Lung (tissue), 12 donors: Measurements from ENCODE around the gene HMCN2. TPM values are rescaled to one million over a fixed set of nuclear protein-coding genes. Genes with fewer than 3 reads are reported as not detected.

ENCODE experiments used
- ATAC-seq: fragments of 200-7000 bp; cut with Tn5 transposase; one replicate; pipeline ENCODE4 v1.9.1; 2020; ENCODE audit warnings: moderate number of reproducible peaks; ENCODE audit not compliant: insufficient read depth, low FRiP score
- DNase-seq, 3 donors: peaks; one replicate each; pipeline ENCODE4 v3.0.0-alpha.2; 2013 to 2017
- H3K27ac ChIP-seq, 2 donors: one replicate each; pipeline ENCODE4 v1.5.1; 2013; ENCODE audit warnings: mild to moderate bottlenecking in 2 of 2, moderate library complexity in 2 of 2, control low read depth in 1 of 2, inconsistent platforms in 1 of 2, low read depth in 1 of 2, low read length in 1 of 2
- H3K27me3 ChIP-seq, 3 donors: one replicate each; pipeline ENCODE4 v1.5.1; 2013; ENCODE audit warnings: low read length in 2 of 3; ENCODE audit not compliant: control insufficient read depth in 3 of 3, insufficient read depth in 3 of 3
- H3K36me3 ChIP-seq, 4 donors: one replicate each; pipeline ENCODE4 v1.5.1; 2013; ENCODE audit warnings: low read length in 4 of 4, mild to moderate bottlenecking in 1 of 4, moderate library complexity in 1 of 4; ENCODE audit not compliant: control insufficient read depth in 4 of 4, insufficient read depth in 4 of 4
- H3K4me1 ChIP-seq, 5 donors: one replicate each; pipeline ENCODE4 v1.5.1; 2013; ENCODE audit warnings: low read length in 5 of 5, mild to moderate bottlenecking in 2 of 5, moderate library complexity in 1 of 5; ENCODE audit not compliant: control insufficient read depth in 5 of 5, insufficient read depth in 5 of 5
- H3K4me3 ChIP-seq: one replicate; pipeline ENCODE4 v1.5.1; 2013; ENCODE audit warnings: mild to moderate bottlenecking, control low read depth, moderate library complexity
- H3K9ac ChIP-seq, 2 donors: one replicate each; pipeline ENCODE4 v1.5.1; 2013; ENCODE audit warnings: low read length in 2 of 2, control low read depth in 1 of 2; ENCODE audit not compliant: insufficient read depth in 1 of 2
- H3K9me3 ChIP-seq, 4 donors: one replicate each; pipeline ENCODE4 v1.5.1; 2013; ENCODE audit warnings: low read length in 3 of 4, mild to moderate bottlenecking in 1 of 4, moderate library complexity in 1 of 4; ENCODE audit not compliant: control insufficient read depth in 4 of 4, insufficient read depth in 3 of 4
- CTCF ChIP-seq: IDR thresholded peaks from 2 replicates; pipeline ENCODE4 v1.5.1; 2012; ENCODE audit warnings: mild to moderate bottlenecking; ENCODE audit errors: control extremely low read depth, extremely low read depth
- WGBS, 2 donors: extraction: QIAGEN DNeasy Blood & Tissue Kit; methylation state at CpG; one replicate each; pipeline ENCODE4 v1.1.7; 2013; 5-methylcytosine and 5-hydroxymethylcytosine counted together
- polyA plus RNA-seq, 2 donors: library from polyadenylated mRNA; stranded (reverse); fragments of 200-250 nt; gene quantifications; one replicate each; pipeline ENCODE4 v1.2.1, GENCODE V29; 2013
- total RNA-seq, 2 donors: library from RNA; depleted of rRNA in 1 of 2; stranded (reverse); fragments of >200 nt in 1 of 2; gene quantifications; one replicate each; pipeline ENCODE4 v1.2.1, GENCODE V29; 2014 to 2021
- donor health status: control.
- donor health status: control.
- donor health status: Bipolar disorder and iron deficiency.
- donor health status: healthy.
- donor health status: DM: yes; HTN: yes; CAD: no.

HMCN2 gene
- total and polyA plus RNA-seq, 4 donors, result 2.1 to 5.2 (median 3.7) TPM

GRCh38 chr9:130333041-130333711 lies 67.6 kb downstream of the HMCN2 start:
- Histone ChIP-seq H3K9me3 (no peaks in the 10 kb centered on the region), H3K9ac (no peak overlapping the region), H3K27me3 (peaks cover 0 to 36% (median 15%) of the 10 kb centered on the region in 3 donors), H3K36me3 (no peaks in the 10 kb centered on the region), H3K4me3 (no peak overlapping the region), H3K4me1 (peaks cover 0 to 11% (median under 1%) of the 10 kb centered on the region in 5 donors), H3K27ac (no peak overlapping the region)
- ATAC-seq, result no peak
- DNase-seq, result peak; percentile 57 to 62 (median 58)
- WGBS, 2 donors, result 39 to 42% methylated on average over 19 of the region's 19 CpGs
- TF ChIP-seq CTCF, result no peak

DNA sequence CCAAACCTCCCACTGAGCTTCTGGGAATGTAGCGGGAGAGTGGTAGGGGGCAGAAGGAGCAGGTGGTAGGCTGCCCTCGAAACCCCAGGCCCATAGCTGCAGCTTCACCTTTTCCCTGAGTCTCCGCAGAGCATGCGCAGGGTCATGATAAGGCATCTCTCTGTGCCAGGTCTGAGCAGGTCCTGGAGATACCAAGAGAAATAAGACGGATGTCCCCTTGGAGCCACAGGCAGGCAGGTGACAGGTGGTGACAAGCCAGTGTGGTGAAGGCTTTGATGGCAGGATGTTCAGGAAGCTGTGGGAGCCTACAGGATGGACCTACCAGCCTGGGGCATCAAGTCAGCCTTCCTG lies 68.1 kb downstream of the HMCN2 start:
- Histone ChIP-seq H3K4me1 (peaks cover 0 to 6% (median 0%) of the 10 kb centered on the region in 5 donors), H3K4me3 (no peak overlapping the region), H3K27ac (no peak overlapping the region), H3K9ac (no peak overlapping the region), H3K36me3 (no peaks in the 10 kb centered on the region), H3K9me3 (no peaks in the 10 kb centered on the region), H3K27me3 (peaks cover 0 to 30% (median 11%) of the 10 kb centered on the region in 3 donors)
- WGBS, 2 donors, result 71 to 79% methylated on average over 5 of the region's 5 CpGs
- no peak for ATAC-seq
- TF ChIP-seq CTCF, result no peak
- DNase-seq, result no peak

DNA sequence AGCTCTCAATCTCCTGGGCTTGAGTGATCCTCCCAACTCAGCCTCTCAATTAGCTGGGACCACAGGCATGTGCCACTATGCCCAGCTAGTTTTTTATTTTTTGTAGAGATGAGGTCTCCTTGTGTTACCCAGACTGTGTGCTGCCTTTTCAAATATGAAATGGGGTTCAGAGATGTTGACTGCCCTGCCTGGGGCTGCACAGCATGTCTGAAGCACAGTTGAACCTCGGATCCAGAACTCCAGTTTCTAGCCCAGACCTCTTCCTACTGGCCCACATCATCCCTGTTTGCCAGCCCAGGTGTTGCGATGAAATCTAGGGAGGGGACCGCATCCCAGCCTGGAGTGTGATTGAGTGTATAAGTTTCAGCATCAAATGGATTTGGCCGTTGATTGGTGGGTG lies 69.4 kb downstream of the HMCN2 start:
- H3K4me1 ChIP-seq, result peaks cover 0 to 6% (median 0%) of the 10 kb centered on the region in 5 donors
- H3K36me3 ChIP-seq, result no peaks in the 10 kb centered on the region
- WGBS, 2 donors, result 88 to 94% methylated on average over 4 of the region's 4 CpGs
- ATAC-seq (no peak), DNase-seq (no peak)
- no peaks in the 10 kb centered on the region for H3K9me3 ChIP-seq
- H3K4me3 ChIP-seq, result no peak overlapping the region
- H3K27ac ChIP-seq, result no peak overlapping the region
- peaks cover 0 to 20% (median 2%) of the 10 kb centered on the region in 3 donors for H3K27me3 ChIP-seq
- no peak for TF ChIP-seq CTCF
- H3K9ac ChIP-seq, result no peak overlapping the region
